GM18520 (cell line): ENCODE measurements around the gene FAIM2.

ENCODE experiments used
- ATAC-seq: cut with Tn5 transposase; IDR thresholded peaks from one replicate; pipeline ENCODE4 v1.9.1; 2021; ENCODE audit not compliant: unreplicated experiment

FAIM2 gene

DNA sequence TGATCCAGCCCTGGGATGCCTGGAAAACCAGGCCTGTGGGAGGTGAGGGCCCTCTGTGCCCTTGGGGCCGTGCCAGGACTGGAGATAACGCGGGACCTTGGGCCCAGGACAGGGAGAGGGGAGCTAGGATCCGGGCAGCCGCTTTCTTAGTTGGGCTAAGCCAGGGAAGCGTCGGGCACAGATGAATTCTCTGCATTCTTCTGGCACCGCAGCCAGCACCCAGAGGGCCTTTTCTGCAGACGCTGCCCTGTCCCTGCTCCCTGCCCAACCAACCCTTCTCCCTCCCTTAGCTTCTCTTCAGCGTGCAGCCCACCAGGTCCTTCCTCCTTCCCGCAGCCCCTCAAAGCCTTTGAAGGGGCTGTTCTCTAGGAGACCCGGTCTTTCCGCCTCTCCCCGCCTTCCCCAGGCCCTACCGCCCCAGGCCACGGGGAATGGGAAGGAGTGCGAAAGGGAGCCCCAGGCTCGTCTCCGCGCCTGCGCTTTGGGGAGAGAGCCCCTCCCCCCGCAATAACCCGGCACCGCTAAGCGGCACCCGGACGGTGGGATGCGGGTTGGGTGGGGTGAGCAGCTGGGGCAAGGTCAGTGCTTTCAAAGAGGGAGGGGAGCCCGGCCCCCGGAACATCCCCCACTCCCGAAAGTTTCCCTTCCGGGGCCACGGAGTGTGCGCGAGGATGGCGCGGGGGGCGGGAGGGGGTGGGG is 76.2 kb downstream of the FAIM2 start:
- no peak for ATAC-seq

DNA sequence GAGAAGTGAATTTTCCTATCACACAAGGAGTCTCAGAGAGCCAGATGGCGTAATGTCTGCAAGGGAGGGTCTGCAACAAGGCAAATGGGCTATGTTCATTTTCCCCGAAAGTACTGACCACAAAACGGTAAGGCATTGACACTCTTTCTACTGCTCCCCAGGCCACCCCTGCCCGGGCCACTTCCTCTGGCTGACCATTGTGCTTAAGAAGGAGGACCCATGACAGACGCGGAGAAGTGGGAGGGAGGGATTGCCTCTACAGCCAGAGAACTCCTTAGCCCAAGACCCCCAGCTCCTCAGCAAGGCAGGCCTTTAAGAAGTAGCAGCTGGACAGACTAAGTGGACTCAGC is 76.7 kb downstream of the FAIM2 start:
- ATAC-seq: no peak

- ATAC-seq: no peak
These were observed 77.7 kb downstream of the FAIM2 start for GRCh38 chr12:49825971-49826421.

GRCh38 chr12:49825360-49825970 is 78.2 kb downstream of the FAIM2 start:
- ATAC-seq: no peak

- ATAC-seq: no peak
These were observed 78.8 kb downstream of the FAIM2 start for GRCh38 chr12:49824895-49825294.

DNA sequence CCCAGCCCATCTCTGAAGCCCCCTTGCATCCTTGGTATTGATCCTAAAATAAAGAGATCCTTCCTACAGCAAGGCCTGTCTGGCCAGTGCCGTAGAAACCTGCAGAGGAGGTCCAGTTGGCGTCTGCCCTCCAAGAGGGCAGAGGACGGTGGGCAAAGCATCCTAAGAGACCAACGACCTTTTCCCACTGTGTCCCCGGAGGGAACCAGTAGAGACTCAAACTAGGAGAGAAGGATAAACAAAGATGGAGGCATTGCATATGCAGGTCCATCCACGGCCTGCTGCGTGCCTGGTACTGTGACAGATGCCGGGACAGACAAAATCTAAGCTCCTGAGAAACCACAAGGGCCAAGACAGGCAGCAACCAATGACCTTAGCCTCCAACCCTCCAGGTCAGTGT is 79.3 kb downstream of the FAIM2 start:
- ATAC-seq: no peak

- ATAC-seq: no peak
These were observed 79.7 kb downstream of the FAIM2 start for GRCh38 chr12:49823951-49824350.

DNA sequence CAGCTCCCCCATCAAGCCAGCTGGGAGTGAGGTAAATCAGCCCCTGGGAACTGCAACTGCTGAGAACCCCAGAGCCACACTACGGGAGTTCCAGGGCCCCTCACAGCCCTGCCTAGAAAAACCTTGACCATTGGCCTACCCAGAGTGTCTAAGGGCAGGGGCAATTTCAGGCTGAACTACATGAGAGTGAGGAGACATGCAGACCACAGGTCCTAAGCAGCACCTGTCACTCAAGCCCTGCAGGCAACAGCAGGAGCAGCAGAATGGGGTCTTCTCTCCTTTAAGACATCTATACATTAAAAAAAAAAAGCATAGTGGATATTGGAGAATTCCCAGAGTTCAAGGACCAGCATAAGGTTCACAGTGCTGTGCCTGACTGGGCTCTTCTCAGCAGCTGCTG is 80.3 kb downstream of the FAIM2 start:
- no peak for ATAC-seq

- ATAC-seq: no peak
These were observed 82.1 kb downstream of the FAIM2 start for GRCh38 chr12:49821373-49822287.

GRCh38 chr12:49819786-49820185 is 83.9 kb downstream of the FAIM2 start:
- no peak for ATAC-seq

DNA sequence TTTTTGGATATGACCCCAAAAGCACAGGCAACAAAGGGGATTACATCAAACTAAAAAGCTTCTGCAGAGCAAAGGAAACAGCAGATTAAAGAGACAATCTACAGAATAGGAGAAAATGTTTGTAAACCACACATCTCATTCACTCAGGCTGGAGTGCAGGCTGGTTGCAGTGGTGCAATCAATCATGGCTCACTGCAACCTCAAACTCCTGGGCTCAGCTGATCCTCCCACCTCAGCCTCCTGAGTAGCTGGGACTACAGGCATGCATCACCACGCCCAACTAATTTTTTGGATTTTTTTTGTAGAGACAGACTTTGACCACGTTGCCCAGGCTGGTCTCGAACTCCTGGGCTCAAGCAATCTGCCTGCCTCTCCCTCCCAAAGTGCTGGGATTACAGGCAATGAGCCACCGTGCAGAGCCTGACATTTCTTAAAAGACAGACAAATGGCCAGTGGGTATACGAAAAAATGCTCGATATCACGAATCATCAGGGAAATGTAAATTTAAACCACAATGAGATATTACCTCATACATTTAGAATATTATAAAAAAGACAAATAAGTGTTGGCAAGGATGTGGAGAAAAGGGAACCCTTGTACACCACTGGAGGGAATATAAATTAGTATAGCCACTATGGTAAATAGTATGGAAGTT is 85.3 kb downstream of the FAIM2 start:
- no peak for ATAC-seq
